Peyer's patch (tissue), 4 donors: Measurements from ENCODE around the gene STX18.

ENCODE experiments used
- POLR2A ChIP-seq, 2 donors: fragments of 450-650 bp; IDR thresholded peaks; one replicate each; pipeline ENCODE4 v1.5.1; 2017; ENCODE audit warnings: antibody characterized with exemption in 2 of 2, mild to moderate bottlenecking in 2 of 2, moderate library complexity in 2 of 2
- TF ChIP-seq, protein P1 (sequence below), 6 experiments: fragments of 450-650 bp in 4 of 6; fragments of 200-600 bp in 2 of 6; sonication (generic) in 1 of 6; IDR thresholded peaks; one replicate each; pipeline ENCODE4 v1.5.1; 2017 to 2019; ENCODE audit warnings: antibody characterized with exemption in 6 of 6, mild to moderate bottlenecking in 3 of 6, moderate library complexity in 1 of 6

DNA sequence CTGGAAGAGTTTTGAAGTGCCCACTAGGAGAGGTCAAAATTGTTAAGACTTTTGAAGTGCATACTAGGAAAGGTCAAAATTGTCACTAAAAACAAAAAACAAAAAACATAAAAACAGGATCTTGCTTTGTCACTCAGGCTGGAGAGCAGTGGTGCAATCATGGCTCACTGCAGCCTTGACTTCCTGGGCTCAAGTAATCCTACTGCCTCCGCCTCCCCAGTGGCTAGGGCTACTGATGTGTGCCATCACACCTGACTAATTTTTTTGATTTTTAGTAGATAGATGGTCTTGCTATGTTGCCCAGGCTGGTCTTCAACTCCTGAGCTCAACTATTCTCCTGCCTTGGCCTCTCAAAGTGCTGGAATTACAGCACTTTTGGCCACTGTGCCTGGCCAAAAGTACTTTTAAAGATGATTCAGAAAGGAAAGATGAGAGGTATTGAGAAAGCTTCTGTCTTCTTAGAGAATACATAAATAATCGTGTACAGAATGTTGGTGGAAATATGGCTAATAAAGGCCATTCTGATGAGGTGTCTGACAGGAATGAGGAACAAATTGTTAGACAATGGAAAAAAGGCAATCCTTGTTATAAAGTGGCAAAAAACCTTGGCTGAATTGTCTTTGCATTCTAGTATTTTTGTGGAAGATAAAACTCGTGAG lies 43.3 kb upstream of the STX18 start:
- TF ChIP-seq, protein P1, sequence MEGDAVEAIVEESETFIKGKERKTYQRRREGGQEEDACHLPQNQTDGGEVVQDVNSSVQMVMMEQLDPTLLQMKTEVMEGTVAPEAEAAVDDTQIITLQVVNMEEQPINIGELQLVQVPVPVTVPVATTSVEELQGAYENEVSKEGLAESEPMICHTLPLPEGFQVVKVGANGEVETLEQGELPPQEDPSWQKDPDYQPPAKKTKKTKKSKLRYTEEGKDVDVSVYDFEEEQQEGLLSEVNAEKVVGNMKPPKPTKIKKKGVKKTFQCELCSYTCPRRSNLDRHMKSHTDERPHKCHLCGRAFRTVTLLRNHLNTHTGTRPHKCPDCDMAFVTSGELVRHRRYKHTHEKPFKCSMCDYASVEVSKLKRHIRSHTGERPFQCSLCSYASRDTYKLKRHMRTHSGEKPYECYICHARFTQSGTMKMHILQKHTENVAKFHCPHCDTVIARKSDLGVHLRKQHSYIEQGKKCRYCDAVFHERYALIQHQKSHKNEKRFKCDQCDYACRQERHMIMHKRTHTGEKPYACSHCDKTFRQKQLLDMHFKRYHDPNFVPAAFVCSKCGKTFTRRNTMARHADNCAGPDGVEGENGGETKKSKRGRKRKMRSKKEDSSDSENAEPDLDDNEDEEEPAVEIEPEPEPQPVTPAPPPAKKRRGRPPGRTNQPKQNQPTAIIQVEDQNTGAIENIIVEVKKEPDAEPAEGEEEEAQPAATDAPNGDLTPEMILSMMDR (IDR thresholded peaks at IDR 0.05) = no peak
- no peak for TF ChIP-seq POLR2A (IDR thresholded peaks at IDR 0.05)
